CD4-positive, alpha-beta T cell treated with Interferon alpha-2 for 1 hour (primary cell): ENCODE results near the gene MDC1.

Experiments used
- DNase-seq, 2 donors: peaks; one replicate each; pipeline ENCODE4 v3.0.0-alpha.2; 2020 to 2022

The MDC1 gene

GRCh38 chr6:30700340-30700739 is 16.7 kb downstream of the MDC1 start:
- no peak for DNase-seq

DNA sequence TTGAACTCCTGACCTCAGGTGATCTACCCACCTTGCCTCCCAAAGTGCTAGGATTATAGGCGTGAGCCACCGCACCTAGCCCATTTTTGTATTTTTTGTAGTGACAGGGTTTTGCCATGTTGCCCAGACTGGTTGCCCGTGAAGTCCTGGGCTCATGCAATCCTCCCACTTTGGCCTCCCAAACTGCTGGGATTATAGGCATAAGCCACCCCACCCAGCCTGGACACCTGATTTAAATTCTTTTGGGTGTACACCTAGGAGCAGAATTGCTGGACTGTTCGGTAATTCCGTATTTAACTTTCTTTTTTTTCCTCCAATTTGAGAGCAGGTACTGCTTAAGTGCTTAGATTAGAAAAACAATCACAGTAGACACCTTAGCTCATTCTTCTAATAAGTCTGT is 20.6 kb downstream of the MDC1 start:
- DNase-seq, result no peak

GRCh38 chr6:30691208-30691847 is 25.8 kb downstream of the MDC1 start:
- DNase-seq, result no peak

GRCh38 chr6:30690403-30691207 is 26.5 kb downstream of the MDC1 start, which contains the start of gene NRM:
NRM (minus strand) TSS chr6:30690984; CDS start chr6:30690974, 10 bp downstream.
- DNase-seq, result peak; percentile 62 to 72

GRCh38 chr6:30689985-30690384 is 27.1 kb downstream of the MDC1 start:
- no peak for DNase-seq

DNA sequence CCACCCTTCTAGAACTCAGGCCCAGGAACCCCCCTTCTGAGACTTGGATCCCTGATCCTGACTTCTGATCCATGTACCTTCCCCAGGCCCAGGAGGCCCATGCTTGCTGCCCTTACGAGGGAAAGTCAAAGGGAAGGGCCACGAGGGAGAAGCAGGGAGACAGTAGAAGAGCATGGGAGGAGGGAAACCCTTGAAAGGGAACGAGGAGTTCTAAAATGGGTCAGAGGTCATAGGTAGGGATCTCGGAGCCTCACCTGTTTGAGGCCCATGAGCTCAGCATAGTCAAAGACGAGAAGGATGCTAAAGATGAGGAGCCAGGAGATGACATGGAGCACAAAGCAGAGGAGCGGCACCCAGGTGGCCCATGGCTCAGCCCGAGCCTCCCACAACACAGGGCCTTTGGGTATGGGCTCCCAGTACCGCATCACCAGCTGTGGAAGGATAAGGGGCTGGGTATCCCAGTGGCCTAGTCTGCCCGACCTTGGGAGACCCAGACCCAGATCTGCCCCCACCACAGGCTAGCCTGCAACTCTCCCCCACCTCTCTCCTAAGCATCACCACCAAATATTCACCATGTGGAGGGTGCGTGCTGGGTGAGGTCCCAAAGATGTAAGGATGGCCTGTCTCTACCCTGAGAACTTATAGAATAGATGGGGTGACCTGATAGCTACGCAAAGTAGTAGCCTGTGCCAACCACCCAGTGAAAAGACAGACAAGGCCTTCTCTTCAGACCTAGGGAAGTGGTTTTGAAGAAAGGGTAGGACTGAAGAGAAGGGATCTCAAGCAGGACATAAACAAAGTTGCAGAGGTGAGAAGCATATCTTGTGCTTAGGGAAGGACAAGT is 27.8 kb downstream of the MDC1 start:
- no peak for DNase-seq

DNA sequence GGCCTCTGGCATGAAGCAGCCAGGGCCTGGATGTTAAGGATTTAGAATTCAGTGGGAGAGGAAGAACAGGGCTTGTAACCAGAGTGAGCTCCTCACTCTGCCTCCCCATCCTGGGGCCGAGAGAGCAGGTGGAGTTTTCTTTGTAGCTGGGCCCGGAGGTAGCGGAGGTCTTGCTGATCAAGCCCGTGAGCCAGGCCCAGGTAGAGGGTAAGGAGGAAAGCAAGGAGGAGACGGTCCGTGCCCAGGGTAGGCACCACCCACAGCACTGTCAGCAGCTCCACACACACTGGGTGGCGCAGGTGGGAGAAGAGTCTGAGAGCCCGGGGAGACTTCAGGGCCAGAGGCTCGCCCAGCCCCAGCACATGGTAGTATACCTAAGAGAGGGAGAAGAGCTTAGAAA is 28.5 kb downstream of the MDC1 start:
- peak in 1 of 2 donors; percentile 44 for DNase-seq

DNA sequence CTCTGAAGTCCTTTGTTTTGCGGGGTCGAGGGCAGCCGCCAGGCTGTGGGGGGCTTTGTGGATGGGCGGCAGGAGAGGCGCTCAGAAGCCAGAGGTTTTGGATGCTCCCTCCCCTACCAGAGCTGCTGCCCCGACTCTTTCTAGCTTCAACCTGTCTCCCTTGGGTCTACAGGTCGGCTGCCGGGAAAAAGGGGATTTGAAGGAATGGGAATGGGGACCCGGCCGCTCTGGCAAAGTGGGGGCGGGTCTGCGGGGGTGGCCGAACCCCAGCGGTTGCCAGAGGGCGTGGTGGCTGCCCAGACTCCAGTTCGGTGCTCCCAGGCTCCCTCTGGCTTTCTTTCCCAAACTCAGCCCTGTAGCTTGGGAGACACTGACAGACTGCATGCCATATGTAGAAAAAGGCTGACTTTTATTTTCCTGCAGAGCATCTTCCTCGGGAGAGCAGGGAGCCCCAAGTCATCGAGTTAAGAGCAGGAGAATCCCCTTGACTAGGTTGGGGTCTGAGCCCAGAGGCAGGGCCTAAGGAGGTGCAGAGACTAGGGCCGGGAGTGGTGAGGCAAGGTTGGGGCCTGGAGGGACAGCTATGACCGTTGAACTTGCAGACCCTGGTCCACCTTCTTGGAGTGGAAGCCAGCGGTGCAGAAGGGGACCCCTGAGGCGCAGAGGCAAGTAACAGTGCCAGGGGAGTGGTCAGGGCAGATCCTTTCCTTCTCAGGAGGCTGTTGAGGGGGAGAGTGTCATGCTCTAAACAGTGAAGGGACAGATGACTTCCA is 29.2 kb downstream of the MDC1 start:
- no peak for DNase-seq

DNA sequence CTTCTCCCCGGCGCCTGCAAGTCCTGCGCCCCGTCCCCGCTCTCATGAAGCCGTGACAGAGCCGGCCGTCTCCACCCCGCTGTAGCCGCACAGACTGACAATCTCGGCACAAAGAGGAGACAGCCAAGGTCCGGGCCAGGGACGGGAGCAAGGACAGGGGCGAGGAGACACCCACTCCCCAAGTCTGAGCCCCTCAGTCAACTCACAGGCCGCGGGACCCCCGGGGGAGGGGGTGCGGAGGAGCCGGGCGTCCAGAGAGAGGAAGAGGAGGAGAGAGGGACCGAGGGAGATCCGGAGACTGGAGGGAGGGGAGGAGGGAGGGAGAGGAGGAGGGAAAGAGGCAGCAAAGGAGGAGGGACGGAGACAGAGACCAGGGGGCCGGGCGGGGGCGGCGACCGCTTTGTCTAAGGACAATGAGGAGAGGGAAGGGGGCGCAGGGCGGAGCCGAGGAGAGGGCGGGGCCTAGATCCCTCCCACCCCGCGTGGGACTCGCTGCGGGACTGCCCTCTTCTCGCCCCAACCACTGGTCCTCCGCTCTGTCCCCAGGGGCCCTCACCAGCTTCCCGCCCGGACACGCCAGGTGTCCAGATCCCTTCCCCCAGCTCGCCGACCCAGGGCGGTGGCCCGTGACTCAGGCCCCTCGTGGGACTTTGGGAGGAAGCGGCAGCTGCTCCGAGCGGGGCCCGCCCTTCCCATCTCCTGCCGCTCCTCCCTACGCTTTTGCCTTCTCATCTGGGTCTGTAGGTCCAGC is 30.0 kb downstream of the MDC1 start:
- DNase-seq, result peak; percentile 83 to 86

- DNase-seq, result peak; percentile 84 to 87
These were observed 30.8 kb downstream of the MDC1 start, which contains the start of gene PPP1R18 for GRCh38 chr6:30686009-30686907. PPP1R18 (minus strand) TSS chr6:30686645; CDS start chr6:30686018, 627 bp downstream.

DNA sequence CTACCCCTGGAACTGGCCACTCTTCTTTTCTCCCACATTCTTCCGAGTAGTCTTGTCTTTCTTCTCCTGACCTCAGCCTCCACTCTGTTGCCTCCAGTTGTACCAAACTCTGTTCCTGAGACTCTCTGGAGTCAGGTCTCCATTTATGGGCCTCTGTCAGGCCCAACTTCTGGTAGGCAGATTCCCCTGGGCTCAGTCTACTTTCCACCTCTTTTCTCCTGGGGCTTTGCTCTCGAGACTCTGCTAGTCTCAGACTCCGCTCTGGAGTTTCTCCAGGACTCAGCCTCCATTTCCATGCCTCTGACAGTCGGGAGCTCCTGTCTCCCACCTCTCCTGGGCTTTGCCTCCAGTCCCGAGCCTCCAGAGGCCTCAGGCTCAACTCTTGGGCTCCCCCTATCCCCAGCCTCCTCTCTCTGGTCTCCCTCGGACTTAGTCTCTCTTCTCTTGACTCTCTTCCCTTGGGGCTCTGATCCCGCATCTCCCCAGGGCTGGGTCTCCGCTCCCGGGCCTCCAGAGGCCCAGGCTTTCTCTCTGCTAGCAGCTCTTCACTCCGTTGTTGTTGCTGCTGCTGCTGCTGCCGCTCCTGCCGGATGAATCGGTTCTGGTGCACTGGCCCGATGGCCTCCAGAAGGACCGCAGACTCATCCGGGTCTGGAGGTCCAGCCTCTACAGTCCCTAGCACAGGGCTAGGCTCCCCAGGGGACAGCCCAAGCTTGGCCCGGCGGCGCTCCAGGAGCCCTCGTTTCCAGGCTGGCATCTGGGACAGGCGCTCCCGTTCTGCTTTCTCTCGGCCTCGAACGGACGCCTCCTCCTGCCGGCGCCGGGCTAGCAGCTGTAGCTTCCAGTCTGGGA is 31.7 kb downstream of the MDC1 start:
- DNase-seq, result peak in 1 of 2 donors; percentile 33

DNA sequence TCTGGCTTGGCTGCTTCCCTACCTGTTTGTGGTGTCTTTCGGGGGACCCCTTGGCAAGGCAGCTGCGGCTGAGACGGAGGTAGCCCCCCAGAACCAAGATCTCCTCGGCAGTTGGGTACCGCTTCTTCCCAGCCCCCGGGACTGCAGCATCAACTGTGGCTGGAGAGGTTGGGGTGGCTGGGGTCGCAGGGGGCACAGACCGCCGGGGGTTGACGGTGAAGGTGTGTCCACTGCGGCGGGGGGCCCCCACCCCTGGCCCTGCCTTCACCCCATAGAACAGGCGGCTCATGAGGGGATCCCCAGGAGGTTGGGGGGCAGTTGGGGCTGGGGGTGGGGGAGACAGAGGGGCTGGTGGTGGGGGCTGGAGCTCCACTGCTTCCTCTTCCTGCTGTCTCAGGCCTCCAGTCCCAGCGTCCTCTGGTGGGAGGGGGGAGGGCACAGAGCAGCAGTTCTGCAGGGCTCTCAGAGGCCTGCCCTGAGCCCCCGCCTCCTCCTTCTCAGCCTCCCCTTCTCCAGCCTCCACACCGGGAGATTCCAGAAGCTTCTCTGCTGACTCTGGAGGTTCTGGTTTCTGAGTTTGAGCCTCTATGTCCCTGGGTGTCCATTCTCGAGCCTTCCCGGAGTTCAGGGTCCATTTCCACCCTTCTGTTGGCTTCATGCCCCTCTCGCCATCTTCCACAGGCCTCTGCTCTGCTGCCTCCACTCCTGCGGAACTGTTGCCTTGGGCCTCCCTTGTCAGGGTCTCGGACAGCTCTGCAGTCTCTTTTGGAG is 32.5 kb downstream of the MDC1 start:
- DNase-seq, result peak; percentile 60 to 63

DNA sequence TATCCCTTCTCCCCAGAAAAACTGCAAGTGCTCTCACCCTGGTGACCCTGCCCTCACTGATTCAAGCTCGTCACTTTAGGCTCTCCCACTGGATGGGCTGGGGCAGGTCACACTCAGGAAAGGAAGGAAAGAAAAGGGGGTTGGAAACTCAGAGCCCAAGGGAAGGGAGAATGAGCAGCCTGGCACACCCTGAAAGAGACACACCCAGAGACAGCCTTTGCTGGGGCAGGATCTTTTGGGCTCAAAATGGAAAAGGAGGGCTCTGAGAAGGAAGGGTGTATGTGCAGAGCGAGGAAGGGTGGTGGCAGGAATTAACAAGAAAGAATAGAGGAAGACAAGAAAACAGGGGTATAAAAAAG is 33.1 kb downstream of the MDC1 start:
- DNase-seq, result no peak

DNA sequence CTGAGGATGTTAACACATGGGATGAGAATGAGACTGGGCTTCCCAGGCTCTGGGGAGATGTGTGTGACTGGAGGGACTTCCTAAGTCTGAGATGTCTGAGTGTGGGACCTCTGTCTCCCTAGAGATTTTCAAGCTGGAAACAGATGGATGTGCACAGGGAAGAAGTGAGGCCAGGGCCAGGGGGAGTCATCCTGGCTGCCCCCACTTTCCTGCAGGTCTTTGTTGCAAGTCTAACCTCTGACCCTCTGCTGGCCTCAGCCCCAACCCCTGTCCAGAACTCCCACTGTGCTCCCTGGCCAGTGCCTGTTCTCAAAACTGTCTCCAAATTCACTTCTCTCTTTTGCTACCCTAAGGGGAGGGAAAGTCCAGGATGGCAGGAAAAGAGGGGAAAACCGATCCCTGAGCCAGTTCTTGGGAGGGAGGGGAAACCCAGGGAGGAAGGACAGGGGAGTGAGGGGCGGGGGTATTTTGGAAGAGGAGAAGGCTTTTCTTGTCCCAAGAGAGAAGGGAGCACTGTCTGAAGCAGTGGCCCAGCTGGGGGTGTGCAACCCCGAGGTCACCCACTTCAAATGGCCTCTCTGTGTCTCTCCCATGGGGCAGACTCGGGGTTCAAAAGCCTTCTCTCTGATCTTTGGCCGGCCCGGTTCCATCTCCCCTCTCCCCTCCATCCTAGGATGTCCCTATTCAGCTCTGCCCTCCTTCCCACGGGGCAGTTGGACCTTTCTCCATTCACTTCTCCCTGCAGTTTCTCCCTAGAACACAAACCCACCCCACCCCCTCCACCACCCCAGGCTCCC is 33.7 kb downstream of the MDC1 start:
- no peak for DNase-seq

DNA sequence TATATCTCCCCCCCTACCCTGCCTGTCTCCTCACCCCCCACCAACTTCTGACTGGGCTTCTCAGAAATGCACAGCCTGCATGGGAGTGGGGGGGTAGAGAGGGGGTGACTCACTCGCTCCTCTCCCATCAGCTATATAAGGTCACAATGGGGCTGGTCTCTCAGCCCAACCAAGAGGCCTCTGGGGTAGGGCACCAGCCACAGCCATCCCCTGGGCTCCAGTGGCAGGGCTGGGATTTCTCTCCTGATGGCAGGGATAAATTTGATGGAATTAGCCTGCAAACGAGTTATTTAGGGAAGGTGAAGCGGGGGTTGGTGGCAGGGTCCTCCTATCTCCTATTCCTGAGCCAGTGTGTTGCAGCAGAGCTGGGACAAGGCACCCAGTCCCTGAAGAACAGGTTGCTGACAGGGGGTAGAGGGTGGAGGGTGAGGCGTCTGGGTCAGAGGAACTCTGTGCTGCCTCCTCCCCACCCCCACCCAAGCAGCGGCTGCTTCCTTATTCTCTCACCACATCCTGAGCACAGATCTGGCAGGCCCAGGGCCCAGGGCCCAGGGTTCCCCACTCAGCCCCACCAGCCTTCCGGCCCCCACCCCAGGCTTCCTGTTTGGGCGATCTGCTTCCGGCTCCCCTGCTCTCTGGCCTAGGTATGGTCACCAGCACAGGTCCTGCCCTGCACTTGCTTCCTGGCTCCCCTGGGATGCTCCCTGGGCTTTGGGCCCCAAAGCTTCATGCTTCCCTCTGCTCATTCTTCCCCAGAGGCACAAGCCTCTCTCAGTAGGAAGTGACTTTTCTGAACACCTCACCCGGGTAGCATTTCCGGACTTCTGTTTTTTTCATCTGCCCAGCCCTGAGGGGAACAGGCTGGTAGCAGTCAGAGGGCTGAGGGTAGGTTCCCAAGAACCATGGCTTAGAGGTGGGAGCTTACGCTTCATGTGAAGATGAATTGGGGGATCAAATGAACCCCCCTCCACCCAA is 34.7 kb downstream of the MDC1 start:
- DNase-seq, result peak; percentile 90 to 91

DNA sequence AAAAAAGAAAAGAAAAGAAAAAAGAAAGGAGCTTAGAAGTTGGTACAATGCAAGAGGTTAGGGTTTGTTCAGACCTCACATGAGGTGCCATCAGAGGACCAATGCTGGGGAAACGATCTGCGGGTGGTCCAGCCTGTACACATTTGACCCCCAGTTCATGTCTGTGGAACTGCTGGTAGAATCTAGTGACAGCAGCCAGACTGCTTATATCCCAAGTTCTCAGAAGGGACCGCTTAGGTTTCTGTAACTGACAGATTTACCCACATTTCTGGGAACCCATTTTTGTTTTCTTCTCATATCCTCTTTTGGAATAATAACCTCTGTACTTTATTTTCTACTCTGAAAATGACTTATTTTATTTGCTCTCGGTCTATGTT is 35.3 kb downstream of the MDC1 start:
- no peak for DNase-seq
